Pancreas (tissue), 10 donors: ENCODE results near the gene MARK1. TPM values are rescaled to one million over a fixed set of nuclear protein-coding genes. Genes with fewer than 3 reads are reported as not detected.
"Not testable (repeated sequence)": the region's sequence is repeated elsewhere in the genome, so short reads cannot be mapped to it uniquely, and the experiment has no call there.

Source experiments
- ATAC-seq, 4 donors: fragments of 200-7000 bp; cut with Tn5 transposase; one replicate each; pipeline versions ENCODE4 v1.8.0 to v1.9.1; 2020; ENCODE audit warnings: mild to moderate bottlenecking in 4 of 4, moderate library complexity in 4 of 4
- DNase-seq, 6 donors: peaks; one replicate each; pipeline ENCODE4 v3.0.0-alpha.2; 2020
- FAIRE-seq: peaks from 2 replicates; lab custom pipeline; 2012; peaks lifted over from hg19 to GRCh38; lab: Jason Lieb, UNC
- H3K27ac ChIP-seq, 4 donors: fragments of 200-600 bp; sonication (generic); 1 replicate in 3 of 4; 2 replicates in 1 of 4; pipeline versions ENCODE4 v1.5.0 to v1.8.0; 2020
- H3K27me3 ChIP-seq, 4 donors: fragments of 200-600 bp; one replicate each; pipeline ENCODE4 v1.8.0; 2021
- H3K36me3 ChIP-seq, 3 donors: fragments of 200-600 bp; sonication (generic) in 1 of 3; one replicate each; pipeline versions ENCODE4 v1.5.0 to v1.8.0; 2020 to 2021
- H3K4me1 ChIP-seq, 3 donors: fragments of 200-600 bp; one replicate each; pipeline ENCODE4 v1.8.0; 2021
- H3K4me3 ChIP-seq, 4 donors: fragments of 200-600 bp; sonication (generic) in 2 of 4; one replicate each; pipeline versions ENCODE4 v1.5.0 to v1.8.0; 2020 to 2021
- H3K9me3 ChIP-seq, 4 donors: fragments of 200-600 bp; one replicate each; pipeline ENCODE4 v1.8.0; 2021
- CTCF ChIP-seq, 4 donors: fragments of 200-600 bp; sonication (generic) in 3 of 4; IDR thresholded peaks; one replicate each; pipeline versions ENCODE4 v1.5.0 to v1.8.0; 2021; ENCODE audit warnings: antibody characterized with exemption in 4 of 4
- WGBS, 2 donors: extraction: QIAGEN DNeasy Blood & Tissue Kit; methylation state at CpG; one replicate each; pipeline ENCODE4 v1.1.7; 2013; 5-methylcytosine and 5-hydroxymethylcytosine counted together
- intact Hi-C, 3 donors: fragments of 100-400 bp; cut with DNase I; formaldehyde crosslinking; loops; one replicate each; pipeline versions ENCODE4 v1.11.1 to v1.14.2; 2022
- polyA plus RNA-seq, 2 donors: library from polyadenylated mRNA; stranded (reverse); fragments of 200-250 nt; gene quantifications; one replicate each; pipeline ENCODE4 v1.2.3, GENCODE V29; 2013
- total RNA-seq, 6 donors: library from RNA; stranded (reverse); fragmentation: NEBNext Ultra II Directional in 4 of 6; extraction: Animal tissue kit (Norgen Biotek cat#: 25700) in 4 of 6; gene quantifications; one replicate each; pipeline versions ENCODE4 v1.2.1 to v1.2.4, GENCODE V29; 2021 to 2023
- donor health status: healthy with polysubstance abuse.
- donor health status: DM: no; HTN: no; CAD: no; lungs with moderate emphysema.
- donor health status: DM: no; HTN: no; CAD: no.
- donor health status: control.
- donor health status: control.
- donor health status: Bipolar disorder and iron deficiency.
- donor health status: DM: yes; HTN: yes; CAD: no.
- donor health status: DM: no; HTN: no; CAD: no.
- donor health status: DM: no; HTN: no; CAD: no.
- donor health status: DM: yes; HTN: yes; CAD: no.

The MARK1 gene
- total and polyA plus RNA-seq, 8 donors, result 0.84 to 3.5 (median 1.4) TPM

GRCh38 chr1:220682901-220683576 is 155.1 kb downstream of the MARK1 start:
- Histone ChIP-seq H3K27ac (no peak overlapping the region), H3K4me1 (no peaks in the 10 kb centered on the region), H3K27me3 (no peaks in the 10 kb centered on the region), H3K4me3 (no peak overlapping the region), H3K36me3 (no peaks in the 10 kb centered on the region), H3K9me3 (no peaks in the 10 kb centered on the region)
- no peak for TF ChIP-seq CTCF (IDR thresholded peaks at IDR 0.05)
- FAIRE-seq (no peak), ATAC-seq (no peak), DNase-seq (no peak)
- intact Hi-C loops, result no loop called here
- 80 to 86% methylated on average over 17 of the region's 17 CpGs for WGBS, 2 donors

- ATAC-seq, DNase-seq, H3K4me1 ChIP-seq, FAIRE-seq, H3K27ac ChIP-seq, H3K36me3 ChIP-seq, intact Hi-C loops, H3K27me3 ChIP-seq, H3K4me3 ChIP-seq, H3K9me3 ChIP-seq: not testable (repeated sequence)
- 91 to 98% methylated on average over 12 of the region's 12 CpGs for WGBS, 2 donors
Observed at GRCh38 chr1:220683716-220684115, 155.8 kb downstream of the MARK1 start.

GRCh38 chr1:220684890-220685289 is 157.0 kb downstream of the MARK1 start:
- FAIRE-seq (no peak), ATAC-seq (no peak), DNase-seq (no peak)
- Histone ChIP-seq H3K9me3 (no peaks in the 10 kb centered on the region), H3K36me3 (no peaks in the 10 kb centered on the region), H3K4me3 (no peak overlapping the region), H3K4me1 (no peaks in the 10 kb centered on the region), H3K27me3 (no peaks in the 10 kb centered on the region), H3K27ac (no peak overlapping the region)
- WGBS, 2 donors, result 61 to 62% methylated on average over 4 of the region's 4 CpGs
- intact Hi-C loops, result loop anchor here in 1 of 3 donors (5.0 kb wide), 2 partner anchors 47 to 97 kb away; no protein-coding TSS in a partner anchor
- no peak for TF ChIP-seq CTCF (IDR thresholded peaks at IDR 0.05)

- WGBS, 2 donors, result 80 to 86% methylated on average over 3 of the region's 3 CpGs
- DNase-seq, result no peak
Observed at GRCh38 chr1:220685879-220686278, 157.9 kb downstream of the MARK1 start.

GRCh38 chr1:220687809-220688208 is 159.9 kb downstream of the MARK1 start:
- no peak for FAIRE-seq
- H3K4me3 ChIP-seq, result no peak overlapping the region
- TF ChIP-seq CTCF (IDR thresholded peaks at IDR 0.05), result no peak
- no peaks in the 10 kb centered on the region for H3K9me3 ChIP-seq
- H3K27me3 ChIP-seq, result no peaks in the 10 kb centered on the region
- H3K27ac ChIP-seq, result no peak overlapping the region
- no peak for DNase-seq
- no peak for ATAC-seq
- intact Hi-C loops, result loop anchor here in 1 of 3 donors (5.0 kb wide), 2 partner anchors 44 to 94 kb away; no protein-coding TSS in a partner anchor
- H3K36me3 ChIP-seq, result no peaks in the 10 kb centered on the region
- H3K4me1 ChIP-seq, result peaks cover 0 to 7% (median 0%) of the 10 kb centered on the region in 3 donors
- 75 to 79% methylated on average over 5 of the region's 5 CpGs for WGBS, 2 donors

More at GRCh38 chr1:220685879-220686278, 157.9 kb downstream of the MARK1 start:
- ATAC-seq, result no peak
- no peaks in the 10 kb centered on the region for H3K36me3 ChIP-seq
- H3K27me3 ChIP-seq, result no peaks in the 10 kb centered on the region
- H3K4me1 ChIP-seq, result no peaks in the 10 kb centered on the region
- TF ChIP-seq CTCF (IDR thresholded peaks at IDR 0.05), result no peak
- no peak overlapping the region for H3K27ac ChIP-seq
- intact Hi-C loops, result loop anchor here in 1 of 3 donors (5.0 kb wide), 2 partner anchors 46 to 96 kb away; no protein-coding TSS in a partner anchor
- no peaks in the 10 kb centered on the region for H3K9me3 ChIP-seq
- H3K4me3 ChIP-seq, result no peak overlapping the region
- no peak for FAIRE-seq
